ENCODE results near the gene PDGFA. TPM values are rescaled to one million over a fixed set of nuclear protein-coding genes. Genes with fewer than 3 reads are reported as not detected.

PDGFA gene
- total RNA-seq, 1 donor from 2014 or later: 53.9 TPM

DNA sequence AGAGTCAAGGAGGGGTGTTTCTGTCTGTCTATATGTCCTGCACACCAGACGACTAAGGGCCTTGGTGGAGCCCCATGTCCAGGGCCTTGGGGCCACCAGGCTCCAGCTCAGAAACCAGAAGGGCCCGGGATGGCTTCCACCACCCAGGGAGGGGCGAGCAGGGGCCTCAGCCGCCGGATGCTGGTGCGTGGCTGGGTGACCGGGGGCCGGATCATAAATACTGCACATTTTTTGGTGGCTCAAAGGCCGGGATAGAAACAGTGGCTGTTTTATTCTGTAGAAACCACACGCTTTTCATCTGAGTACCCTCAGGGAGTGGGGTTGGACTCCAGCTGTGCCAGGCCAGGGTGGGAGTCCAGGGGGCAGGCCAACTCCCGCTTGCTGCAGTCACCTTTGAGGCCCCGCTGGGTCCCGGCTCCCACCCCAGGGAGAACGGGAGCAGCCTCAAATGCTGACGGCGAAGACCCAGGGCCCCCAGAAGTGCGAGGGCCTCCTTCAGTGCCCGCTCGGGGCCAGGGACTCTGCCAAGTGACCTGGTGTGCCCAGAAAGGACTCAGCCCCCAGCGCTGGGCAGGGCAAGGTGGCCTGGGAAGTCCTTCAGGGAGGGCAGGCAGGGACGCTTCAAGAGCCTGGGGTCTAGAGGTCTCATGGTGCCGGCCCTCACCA, 28.2 kb downstream of the PDGFA start:
- DNase-seq (ENCODE audit: low read depth in 2 of 2): no peak

DNA sequence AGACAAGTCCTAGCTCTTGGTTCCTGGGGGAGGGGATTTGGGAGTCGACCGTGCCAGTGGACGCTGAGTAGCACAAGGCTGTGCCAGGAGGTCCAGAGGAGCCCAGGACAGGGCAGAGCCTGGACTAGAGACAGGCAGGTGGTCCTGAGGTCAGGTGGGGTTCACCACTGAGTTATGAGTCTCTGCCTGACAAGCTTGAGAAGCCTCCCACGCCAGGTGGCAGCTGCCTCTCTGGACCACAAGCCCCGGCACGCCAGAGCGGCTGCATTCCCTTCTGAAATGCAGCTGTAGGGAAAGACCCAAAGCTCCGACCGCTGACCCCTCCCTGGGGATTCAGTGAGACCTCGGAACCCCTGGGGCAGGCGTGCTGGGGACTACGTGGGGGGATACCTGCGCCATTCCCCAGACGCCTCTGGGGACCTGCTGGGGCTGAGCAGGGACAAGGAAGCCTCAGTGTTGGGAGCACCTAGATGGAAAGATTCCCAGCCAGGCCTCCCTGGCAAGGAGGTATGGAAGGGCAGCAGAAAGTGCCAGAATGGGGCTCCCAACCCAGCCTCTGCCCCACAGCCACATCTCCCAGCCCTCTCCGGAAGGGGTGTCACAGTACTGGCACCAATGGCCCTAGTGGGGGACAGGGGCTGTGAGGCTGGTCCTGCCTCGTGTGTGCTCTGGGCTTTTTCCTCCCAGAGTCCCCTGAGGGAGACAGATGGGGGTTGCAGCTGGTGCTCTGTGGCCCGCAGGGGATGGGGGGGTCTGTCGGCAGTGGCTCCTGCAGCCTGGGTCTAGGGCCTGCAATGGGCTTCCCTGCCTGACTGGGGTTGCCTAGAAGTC, 29.0 kb downstream of the PDGFA start:
- no peak for DNase-seq (ENCODE audit: low read depth in 2 of 2)

DNA sequence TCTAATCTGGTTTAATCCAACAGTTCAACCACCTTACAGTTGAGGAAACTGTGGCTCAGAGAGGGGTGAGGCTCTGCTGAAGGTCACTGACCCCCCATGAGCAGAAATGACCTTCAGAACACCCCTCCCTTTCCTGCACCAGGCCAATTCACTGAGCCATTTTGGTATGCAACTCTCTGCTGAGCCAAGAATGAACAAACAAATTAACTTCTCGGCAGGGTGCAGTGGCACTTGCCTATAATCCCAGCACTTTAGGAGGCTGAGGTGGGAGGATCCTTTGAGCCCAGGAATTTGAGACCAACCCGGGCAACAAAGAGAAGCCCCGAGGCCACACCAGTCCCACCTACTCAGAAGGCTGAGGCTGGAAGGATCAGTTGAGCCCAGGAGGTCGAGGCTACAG, 29.8 kb downstream of the PDGFA start:
- no peak for DNase-seq (ENCODE audit: low read depth in 2 of 2)

DNA sequence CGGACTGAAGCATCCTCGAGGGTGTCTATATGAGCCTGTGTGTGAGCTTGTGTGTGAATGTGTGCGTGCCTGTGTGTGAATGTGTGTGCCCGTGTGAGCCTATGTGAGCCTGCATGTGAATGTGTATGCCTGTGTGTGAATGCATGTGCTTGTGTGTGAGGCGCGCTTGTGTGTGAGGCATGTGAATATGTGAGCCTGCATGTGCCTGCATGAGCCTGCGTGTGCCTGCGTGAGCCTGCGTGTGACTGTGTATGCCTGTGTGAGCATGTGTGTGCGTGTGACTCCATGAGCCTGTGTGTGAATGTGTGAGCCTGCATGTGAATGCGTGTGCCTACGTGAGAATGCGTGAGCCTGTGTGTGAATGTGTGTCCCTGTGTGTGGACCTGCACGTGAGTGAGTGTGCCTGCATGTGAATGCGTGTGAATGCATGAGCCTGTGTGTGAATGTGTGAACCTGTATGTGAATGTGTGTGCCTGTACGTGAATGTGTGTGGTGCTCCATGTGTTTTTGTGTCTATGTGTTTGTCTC, 33.4 kb downstream of the PDGFA start:
- no peak for DNase-seq (ENCODE audit: low read depth in 2 of 2)

DNA sequence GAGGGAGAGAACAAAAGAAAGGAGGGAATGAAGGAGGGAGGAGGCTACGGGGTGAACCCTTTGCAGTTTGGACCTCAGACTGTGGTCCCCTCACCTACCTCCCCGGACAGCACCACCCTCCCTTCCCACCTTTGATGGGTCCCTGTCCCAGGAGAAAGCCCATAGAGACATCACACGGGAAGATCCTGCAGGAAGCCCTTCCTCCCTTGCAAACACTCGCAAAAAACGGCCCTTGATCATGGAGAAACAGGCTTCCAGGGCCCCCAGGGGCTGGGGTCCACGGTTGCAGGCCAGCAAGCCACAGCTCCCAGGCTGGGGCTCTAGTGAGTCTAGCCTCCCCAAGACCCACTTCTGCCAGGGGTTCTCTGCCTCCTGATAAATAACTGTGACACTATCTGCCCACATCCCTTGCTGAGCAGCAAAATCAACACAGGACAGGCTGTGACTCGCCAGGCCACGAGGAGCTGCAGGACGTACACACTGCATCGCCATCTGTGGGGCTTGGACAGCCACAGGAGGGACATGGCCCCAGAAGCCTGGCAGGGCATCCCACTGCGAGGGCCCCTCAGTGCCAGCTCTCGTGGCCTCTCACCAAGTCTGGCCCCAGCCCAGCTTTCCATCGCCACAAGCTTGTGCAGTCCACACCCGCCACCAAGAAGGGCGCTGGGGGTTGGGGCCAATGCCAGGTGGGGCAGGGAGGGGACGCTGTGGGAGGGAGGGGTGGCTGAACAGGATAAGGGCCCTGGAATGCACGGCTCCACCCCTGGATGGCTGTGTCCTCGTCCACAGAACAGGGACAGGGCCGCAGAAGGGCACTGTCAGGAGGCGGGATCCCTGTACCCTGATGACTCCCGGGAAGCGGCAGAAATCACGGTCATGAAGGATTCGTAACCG, 34.2 kb downstream of the PDGFA start:
- no peak for DNase-seq (ENCODE audit: low read depth in 2 of 2)

DNA sequence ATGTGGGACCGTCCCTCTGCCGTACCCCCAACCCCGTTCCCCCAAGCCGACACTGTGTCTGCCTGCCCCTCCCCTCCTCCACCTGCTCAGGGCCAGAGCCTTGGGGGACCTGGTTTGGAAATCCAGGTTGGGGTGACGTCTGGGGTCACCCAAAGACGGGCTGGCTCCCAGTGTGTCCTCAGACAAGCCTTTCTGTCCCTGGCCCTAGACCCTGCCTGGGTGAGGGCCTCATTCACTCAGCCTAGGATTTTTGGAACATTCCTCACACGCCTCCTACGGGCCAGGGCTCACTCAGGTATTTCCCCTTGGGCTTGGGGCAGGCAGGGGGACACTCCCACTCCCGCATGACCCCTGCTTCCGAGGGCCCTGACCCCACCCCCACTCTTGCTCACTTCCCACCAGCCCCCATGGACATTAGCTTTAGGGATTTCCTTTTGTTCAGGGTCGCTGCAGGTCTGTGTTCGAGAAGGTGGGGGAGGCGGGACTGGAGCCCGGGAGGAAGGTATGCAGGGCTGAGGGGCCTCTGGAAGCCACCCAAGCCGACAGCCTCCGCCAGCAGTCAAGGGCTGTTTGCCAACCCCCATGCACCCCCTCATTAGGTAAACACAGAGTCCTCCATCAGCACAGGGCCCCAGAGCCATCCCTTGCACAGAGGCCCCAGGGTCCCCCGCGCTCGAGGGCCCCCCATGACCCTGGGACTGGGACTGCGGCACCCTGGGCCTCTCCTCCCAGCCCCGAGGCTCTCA, 35.1 kb downstream of the PDGFA start:
- no peak for DNase-seq (ENCODE audit: low read depth in 2 of 2)

DNA sequence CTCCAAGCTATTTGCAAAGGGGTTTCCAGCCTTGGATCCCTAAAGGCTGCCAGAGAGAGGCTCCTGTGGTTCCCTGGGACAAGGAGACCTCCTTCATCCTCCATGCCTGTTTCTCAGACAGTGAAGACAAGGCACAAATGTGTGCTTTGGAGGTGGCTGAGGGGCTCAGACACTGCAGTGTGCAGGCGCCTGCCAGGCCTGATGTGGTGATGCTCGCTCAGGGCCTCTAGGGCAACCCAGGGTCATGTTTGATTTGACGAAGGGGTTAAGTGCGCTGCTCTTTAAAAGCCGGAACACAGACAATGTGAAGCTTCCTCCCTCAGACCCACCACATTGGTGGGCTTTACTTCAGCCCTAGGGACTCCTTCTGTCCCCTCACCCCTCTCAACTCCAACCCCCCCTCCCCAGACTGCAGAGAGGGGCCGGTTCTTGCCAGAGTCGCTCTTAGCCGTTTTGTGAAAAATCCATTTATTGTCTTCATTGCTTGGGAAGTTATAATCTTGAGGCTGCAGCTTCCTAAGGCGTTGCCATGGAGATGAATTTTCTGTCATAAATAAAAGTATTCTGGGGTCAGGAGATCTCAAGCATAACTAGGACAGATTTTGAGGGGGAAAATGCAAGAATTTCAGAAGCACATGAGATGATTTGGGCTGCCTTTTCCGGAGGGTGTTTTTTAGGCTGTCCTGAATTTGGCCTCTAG, 35.8 kb downstream of the PDGFA start:
- no peak for DNase-seq (ENCODE audit: low read depth in 2 of 2)

DNA sequence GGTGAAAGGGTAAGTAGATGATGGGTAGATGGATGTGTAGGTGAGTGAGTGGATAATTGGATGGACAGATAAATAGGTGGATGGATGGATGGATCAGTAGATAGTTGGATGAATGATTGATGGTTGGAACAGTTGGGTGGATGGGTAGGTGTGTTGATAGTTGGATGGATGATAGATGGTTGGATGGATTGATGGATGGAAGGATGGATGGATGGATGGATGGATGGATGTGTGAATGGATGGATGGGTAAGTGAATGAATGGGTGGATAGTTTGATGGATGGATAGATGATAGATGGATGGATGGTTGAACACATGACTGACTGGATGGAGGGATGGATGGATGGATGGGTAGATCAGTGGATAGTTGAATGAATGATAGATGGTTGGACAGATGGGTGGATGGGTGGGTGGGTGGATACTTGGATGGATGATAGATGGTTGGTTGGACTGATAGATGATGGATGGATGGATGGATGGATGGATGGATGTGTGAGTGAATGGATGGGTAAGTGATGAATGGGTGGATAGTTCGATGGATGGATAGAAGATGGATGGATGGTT, 37.0 kb downstream of the PDGFA start:
- no peak for DNase-seq (ENCODE audit: low read depth in 2 of 2)

DNA sequence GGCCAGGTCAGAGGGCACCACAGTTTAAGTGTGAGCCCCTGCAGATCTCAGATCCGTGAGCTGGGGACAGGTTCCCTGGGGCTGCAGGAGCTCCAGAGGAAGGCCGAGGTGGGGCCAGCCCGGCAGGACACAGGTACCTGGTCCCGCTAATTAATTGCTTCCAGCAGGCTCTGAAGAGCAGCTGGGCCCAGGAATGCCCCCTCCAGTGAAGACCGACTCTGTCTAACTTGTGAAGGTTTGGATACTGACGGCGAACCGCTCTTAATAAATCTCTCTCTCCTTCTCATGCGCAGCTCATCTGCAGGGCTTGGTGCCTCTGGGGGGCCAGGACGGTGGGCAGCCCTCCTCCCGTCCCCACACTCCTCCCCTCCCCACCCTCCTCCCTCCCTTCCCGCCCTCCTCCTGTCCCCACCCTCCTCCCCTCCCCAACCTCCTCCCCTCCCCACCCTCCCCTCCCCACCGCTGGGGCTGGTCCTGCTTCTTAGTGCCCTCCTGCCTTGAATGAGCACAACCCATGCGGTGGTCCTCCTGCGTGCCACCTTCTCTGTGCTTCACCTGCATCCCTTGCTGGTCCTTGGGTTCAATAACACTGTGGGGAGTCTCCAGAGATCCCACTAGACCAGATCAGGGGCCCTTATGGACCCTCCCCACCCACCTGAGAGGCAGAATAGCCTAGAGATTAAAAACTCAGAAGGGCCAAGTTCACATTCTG, 38.3 kb downstream of the PDGFA start:
- DNase-seq (ENCODE audit: low read depth in 2 of 2): no peak

DNA sequence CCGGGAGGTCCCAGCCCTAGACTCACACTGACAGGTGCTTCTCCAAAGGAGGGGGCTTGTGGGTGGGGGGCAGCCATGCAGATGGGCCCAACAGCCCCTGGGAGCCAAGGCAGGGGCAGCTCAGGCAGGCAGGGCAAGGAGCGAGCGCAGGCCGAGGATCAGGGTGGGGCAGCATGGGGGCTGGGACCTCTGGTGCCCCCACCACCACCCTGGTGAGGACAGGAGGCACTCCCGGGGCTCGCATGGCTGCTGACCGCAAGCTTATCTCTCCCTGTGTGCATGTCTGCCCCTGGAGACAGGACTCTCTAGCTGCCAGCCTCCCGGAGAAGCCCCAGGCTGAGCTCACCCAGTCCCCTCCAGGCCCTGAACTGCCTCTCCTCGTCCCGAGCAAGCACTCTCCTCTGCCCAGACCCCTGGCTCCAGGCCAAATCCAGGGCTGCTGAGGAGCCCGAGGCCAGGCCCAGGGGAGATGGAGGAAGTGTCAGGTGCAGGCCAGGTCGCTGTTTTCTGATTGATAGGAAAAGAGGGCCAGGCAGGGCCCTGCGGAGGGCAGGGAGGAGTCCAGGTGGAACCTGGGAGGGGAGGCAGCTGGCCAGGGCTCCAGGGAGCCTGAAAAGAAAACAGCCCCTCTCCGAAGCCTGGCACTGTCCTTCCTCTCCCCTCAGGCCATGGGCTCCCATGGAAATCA, 39.0 kb downstream of the PDGFA start:
- DNase-seq (ENCODE audit: low read depth in 2 of 2): no peak

DNA sequence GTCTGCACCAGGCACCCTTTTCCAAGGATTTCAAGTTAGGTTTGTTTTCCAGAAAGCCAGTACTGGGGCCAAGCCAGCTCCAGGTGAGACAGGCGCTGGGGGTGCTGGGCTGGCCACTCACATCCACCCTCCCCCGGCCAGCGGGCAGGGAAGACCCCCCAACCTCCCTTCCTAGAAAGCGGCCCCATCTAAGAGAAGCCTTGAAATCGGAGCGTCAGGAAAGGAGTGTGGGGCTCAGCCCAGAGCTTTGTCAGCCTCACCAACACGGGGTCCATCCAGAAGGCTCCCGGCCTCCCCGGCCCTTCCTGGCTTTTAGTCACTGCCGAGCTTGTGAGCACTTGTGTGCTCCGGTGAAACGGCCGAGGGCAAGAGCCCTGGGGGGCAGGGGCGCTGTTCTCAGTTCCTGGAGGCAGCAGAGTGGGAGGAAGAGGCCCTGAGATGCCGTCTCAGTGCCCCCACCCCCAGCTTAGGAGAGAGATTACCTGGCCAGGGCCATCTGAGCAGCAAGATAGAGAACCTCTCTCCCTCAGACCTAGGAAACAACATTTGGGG, 39.6 kb downstream of the PDGFA start:
- no peak for DNase-seq (ENCODE audit: low read depth in 2 of 2)

DNA sequence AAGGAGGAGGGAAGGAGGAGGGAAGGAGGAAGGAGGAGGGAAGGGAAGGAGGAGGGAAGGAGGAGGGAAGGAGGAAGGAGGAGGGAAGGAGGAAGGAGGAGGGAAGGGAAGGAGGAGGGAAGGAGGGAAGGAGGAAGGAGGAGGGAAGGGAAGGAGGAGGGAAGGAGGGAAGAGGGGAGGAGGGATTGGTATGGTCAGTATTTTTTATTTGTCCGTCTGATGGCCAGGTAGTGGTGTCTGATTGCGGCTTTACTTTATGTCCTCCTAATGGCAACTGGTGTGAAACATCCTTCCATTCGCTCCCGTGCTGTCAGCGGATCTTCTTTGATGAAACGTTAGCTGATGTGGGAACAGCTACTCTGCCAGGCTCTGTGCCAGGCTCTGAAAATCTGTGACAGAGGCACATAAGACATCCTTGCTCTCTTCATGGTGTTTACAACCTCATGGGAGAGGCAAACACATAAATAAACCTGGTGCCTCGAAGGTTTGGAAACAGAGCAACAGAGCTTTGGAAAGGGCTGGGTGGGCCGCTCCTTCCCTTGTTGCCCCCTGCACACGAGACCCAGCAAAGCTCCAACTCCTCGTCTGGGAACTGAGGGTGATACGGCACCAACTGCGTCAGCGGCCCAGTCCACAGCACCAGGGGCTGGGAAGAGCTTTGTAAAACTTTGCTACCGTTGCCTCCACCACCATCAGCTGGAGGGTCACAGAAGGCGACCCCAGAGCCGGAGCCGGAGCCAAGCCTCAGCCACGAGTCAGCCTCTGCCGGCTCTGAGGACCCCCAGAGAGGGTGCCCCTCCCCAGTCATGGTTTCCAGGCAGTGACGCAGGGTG, 40.3 kb downstream of the PDGFA start:
- DNase-seq (ENCODE audit: low read depth in 2 of 2): no peak

DNA sequence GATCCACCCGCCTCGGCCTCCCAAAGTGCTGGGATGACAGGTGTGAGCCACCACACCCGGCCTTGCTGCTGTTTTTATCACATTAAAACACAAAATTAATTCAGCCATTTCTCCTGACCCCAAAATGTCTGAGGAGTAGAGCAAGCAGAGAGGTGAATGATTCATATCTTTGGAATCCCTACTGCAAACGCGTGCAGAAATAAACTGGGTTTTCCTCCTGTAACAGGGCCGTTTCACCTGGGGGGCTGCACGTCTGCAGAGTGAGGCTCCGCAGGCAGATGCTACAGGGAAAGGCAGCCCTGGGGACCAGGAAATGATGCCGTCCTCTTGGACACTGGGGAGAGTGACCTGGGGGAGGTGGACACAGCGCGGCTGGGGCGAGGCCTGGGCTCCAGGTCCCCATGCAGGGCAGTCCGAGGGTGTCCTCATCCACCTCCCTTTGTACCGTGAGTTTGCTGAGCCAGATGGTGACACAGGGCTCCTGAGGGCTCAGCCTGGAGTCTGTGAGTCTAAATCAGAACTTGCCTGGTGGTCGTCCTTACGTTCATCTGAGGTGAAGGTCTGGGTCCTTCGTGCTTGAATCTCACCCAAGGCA, 41.9 kb downstream of the PDGFA start:
- no peak for DNase-seq (ENCODE audit: low read depth in 2 of 2)

DNA sequence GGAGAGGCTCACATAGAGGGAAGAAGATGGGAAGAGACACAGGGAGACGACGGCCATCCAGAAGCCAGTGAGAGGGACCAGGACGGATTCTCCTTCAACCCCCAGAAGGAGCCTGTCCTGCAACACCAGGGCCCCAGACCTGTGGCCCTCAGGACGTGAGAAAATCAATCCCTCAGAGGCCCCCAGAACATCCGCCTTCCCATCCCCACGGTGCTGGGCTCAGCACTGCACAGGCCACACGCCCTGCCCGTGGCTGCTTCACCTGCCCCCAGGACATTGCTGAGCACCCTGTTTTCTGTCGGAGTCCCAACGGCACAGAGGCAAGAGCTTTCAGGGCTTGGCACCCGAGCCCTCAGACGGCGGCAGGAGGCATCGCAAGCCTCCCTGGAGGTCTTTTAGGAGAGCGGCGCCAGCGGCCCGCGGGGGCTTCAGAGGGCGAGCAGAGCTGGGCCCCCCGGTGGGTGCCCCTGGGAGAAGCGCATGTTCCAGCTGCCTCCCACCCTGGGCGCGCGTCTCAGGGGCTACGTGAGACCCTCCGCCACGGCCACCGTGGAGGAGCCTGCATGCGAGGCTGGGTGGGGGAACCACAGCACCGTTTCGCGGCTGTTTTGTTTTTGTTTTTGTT, 42.8 kb downstream of the PDGFA start:
- no peak for DNase-seq (ENCODE audit: low read depth in 2 of 2)

DNA sequence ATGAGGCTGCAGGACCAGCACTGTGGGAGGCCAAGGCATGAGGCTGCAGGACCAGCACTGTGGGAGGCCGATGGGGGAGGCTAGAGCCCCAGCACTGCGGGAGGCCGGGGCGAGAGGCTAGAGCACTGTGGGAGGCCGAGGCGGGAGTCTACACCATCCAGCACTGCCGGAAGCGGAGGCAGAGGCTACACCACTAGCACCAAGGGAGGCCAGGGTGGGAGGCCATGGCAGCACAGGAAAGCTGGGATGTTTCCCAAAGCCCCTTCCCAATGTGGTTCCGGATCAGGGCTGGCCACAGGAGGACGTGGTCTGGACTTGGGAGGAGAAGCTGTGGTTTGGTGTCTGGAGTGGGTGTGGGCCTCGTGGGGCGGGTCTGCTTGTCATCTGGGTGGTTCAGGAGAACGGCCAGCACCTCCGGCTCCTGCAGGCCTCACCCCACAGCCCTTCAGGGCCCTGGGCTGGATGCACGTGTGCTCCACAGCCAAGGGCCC, 43.6 kb downstream of the PDGFA start:
- no peak for DNase-seq (ENCODE audit: low read depth in 2 of 2)

DNA sequence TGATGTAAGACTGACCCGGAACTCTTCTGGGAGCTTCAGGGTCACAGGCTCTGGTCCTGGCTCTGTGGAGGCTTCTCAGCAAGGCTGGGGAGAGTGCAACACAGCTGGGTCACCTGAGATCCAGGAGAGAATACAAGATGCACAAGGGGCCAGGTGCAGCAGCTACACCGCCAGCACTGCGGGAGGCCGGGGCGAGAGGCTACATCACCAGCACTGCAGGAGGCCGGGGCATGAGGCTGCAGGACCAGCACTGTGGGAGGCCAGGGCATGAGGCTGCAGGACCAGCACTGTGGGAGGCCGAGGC, 44.3 kb downstream of the PDGFA start:
- DNase-seq (ENCODE audit: low read depth in 2 of 2): no peak

Measured in dermis microvascular lymphatic vessel endothelial cell (primary cell).